BLaER1 (cell line): ENCODE measurements around the gene TAS2R41.

Experiments
- H3K27ac ChIP-seq: shearing (Covaris generic); formaldehyde crosslinking; 2 replicates; pipeline ENCODE4 v1.8.1; 2022
- H3K27me3 ChIP-seq: shearing (Covaris generic); formaldehyde crosslinking; 2 replicates; pipeline ENCODE4 v1.8.1; 2022
- H3K36me3 ChIP-seq: shearing (Covaris generic); formaldehyde crosslinking; 2 replicates; pipeline ENCODE4 v1.8.1; 2022
- H3K4me1 ChIP-seq: shearing (Covaris generic); formaldehyde crosslinking; 2 replicates; pipeline ENCODE4 v1.8.1; 2022
- H3K4me2 ChIP-seq: shearing (Covaris generic); formaldehyde crosslinking; 2 replicates; pipeline ENCODE4 v1.8.1; 2022
- H3K4me3 ChIP-seq: shearing (Covaris generic); formaldehyde crosslinking; 2 replicates; pipeline ENCODE4 v1.8.1; 2022
- H3K9ac ChIP-seq: shearing (Covaris generic); formaldehyde crosslinking; 2 replicates; pipeline ENCODE4 v1.8.1; 2022
- H3K9me3 ChIP-seq: shearing (Covaris generic); formaldehyde crosslinking; 2 replicates; pipeline ENCODE4 v1.8.1; 2022
- H4K20me1 ChIP-seq: shearing (Covaris generic); formaldehyde crosslinking; 2 replicates; pipeline ENCODE4 v1.8.1; 2022
- Cebpa-rat ChIP-seq: shearing (Covaris generic); IDR thresholded peaks from 2 replicates; pipeline ENCODE4 v1.8.1; 2022

The TAS2R41 gene

GRCh38 chr7:143504215-143504936 is 26.7 kb downstream of the TAS2R41 start:
- H3K4me1 ChIP-seq: peaks cover 7% of the 10 kb centered on the region
- no peak for TF ChIP-seq Cebpa-rat
- no peaks in the 10 kb centered on the region for H3K36me3 ChIP-seq
- no peak overlapping the region for H3K4me3 ChIP-seq
- no peaks in the 10 kb centered on the region for H4K20me1 ChIP-seq
- H3K27me3 ChIP-seq: no peaks in the 10 kb centered on the region
- no peaks in the 10 kb centered on the region for H3K9me3 ChIP-seq
- H3K27ac ChIP-seq: no peak overlapping the region
- H3K9ac ChIP-seq: no peak overlapping the region
- H3K4me2 ChIP-seq: no peak overlapping the region

GRCh38 chr7:143504937-143505297 is 27.2 kb downstream of the TAS2R41 start:
- Histone ChIP-seq H3K4me1 (peaks cover 7% of the 10 kb centered on the region), H3K36me3 (no peaks in the 10 kb centered on the region), H3K27me3 (no peaks in the 10 kb centered on the region), H3K27ac (no peak overlapping the region), H3K9me3 (no peaks in the 10 kb centered on the region), H3K4me2 (no peak overlapping the region), H3K4me3 (no peak overlapping the region), H4K20me1 (no peaks in the 10 kb centered on the region), H3K9ac (no peak overlapping the region)
- no peak for TF ChIP-seq Cebpa-rat

- H3K27ac ChIP-seq: no peak overlapping the region
- no peaks in the 10 kb centered on the region for H3K36me3 ChIP-seq
- H3K9me3 ChIP-seq: peaks cover 3% of the 10 kb centered on the region
- no peak overlapping the region for H3K9ac ChIP-seq
- TF ChIP-seq Cebpa-rat: no peak
- H3K4me3 ChIP-seq: no peak overlapping the region
- H3K4me1 ChIP-seq: peaks cover 7% of the 10 kb centered on the region
- no peaks in the 10 kb centered on the region for H4K20me1 ChIP-seq
- no peak overlapping the region for H3K4me2 ChIP-seq
- no peaks in the 10 kb centered on the region for H3K27me3 ChIP-seq
These were observed 28.2 kb downstream of the TAS2R41 start for GRCh38 chr7:143505838-143506237.

GRCh38 chr7:143507094-143507518 is 29.4 kb downstream of the TAS2R41 start:
- Histone ChIP-seq H3K27me3 (no peaks in the 10 kb centered on the region), H3K36me3 (no peaks in the 10 kb centered on the region), H3K9ac (no peak overlapping the region), H3K27ac (no peak overlapping the region), H3K4me2 (no peak overlapping the region), H3K4me1 (peaks cover 7% of the 10 kb centered on the region), H3K4me3 (no peak overlapping the region), H3K9me3 (peaks cover 13% of the 10 kb centered on the region), H4K20me1 (no peaks in the 10 kb centered on the region)
- no peak for TF ChIP-seq Cebpa-rat

DNA sequence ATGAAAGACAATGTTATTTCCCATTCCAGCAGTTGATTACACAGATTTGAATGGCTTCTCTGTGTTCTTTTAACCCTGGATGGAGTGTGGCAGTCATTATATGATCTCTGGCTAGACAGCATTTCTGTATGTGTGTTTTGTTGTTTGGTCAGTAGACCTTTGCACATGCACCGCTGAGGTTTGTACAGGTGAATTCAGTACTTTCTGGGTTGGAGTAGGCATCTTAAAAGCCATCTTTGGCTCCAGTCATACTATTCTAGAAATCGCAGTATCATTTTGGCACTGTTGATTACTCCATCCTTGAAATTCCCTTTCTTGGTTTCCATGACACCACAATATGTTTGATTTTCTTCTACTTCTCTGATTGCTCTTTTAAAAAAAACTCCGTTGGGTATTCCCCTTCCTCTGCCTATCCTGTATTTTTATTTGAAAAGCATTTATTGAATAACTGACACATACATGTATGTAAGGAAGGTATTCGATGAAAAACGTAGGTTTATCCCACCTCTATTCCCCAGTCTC is 29.9 kb downstream of the TAS2R41 start:
- no peak overlapping the region for H3K4me3 ChIP-seq
- no peak overlapping the region for H3K4me2 ChIP-seq
- H3K9ac ChIP-seq: no peak overlapping the region
- no peak overlapping the region for H3K27ac ChIP-seq
- no peaks in the 10 kb centered on the region for H3K27me3 ChIP-seq
- peaks cover 7% of the 10 kb centered on the region for H3K4me1 ChIP-seq
- no peak for TF ChIP-seq Cebpa-rat
- peaks cover 13% of the 10 kb centered on the region for H3K9me3 ChIP-seq
- H4K20me1 ChIP-seq: no peaks in the 10 kb centered on the region
- no peaks in the 10 kb centered on the region for H3K36me3 ChIP-seq

- Histone ChIP-seq H3K4me2 (no peak overlapping the region), H3K36me3 (no peaks in the 10 kb centered on the region), H3K27ac (no peak overlapping the region), H3K9me3 (peaks cover 13% of the 10 kb centered on the region), H3K4me3 (no peak overlapping the region), H3K27me3 (no peaks in the 10 kb centered on the region), H3K4me1 (no peaks in the 10 kb centered on the region), H3K9ac (no peak overlapping the region), H4K20me1 (no peaks in the 10 kb centered on the region)
- TF ChIP-seq Cebpa-rat: no peak
These were observed 33.4 kb downstream of the TAS2R41 start for GRCh38 chr7:143510854-143511592.

DNA sequence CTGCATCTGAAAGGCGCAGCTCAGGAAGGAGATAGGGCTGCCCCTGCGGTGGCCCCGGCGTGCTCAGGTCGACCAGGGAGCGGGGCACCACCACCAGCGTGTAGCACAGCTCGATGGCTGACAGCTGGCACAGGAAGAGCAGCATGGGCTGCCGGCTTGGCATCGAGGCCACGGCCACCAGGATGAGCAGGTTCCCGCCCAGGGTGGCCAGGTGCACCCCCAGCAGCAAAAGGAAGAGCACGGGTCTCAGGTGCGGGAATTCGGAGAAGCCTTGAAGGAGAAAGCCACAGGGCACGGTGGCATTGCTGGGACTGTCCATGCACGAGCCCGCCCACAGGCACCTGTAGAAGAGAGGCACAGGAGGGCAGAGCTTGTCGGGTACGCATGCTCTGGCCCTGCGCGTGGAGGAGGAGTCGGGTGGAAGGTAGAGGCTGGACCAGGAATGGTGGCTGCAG is 33.9 kb downstream of the TAS2R41 start:
- Histone ChIP-seq H3K4me1 (no peaks in the 10 kb centered on the region), H4K20me1 (no peaks in the 10 kb centered on the region), H3K27me3 (no peaks in the 10 kb centered on the region), H3K36me3 (no peaks in the 10 kb centered on the region), H3K4me3 (no peak overlapping the region), H3K27ac (no peak overlapping the region), H3K9me3 (peaks cover 13% of the 10 kb centered on the region), H3K9ac (no peak overlapping the region), H3K4me2 (no peak overlapping the region)
- no peak for TF ChIP-seq Cebpa-rat

GRCh38 chr7:143512488-143513340 is 35.0 kb downstream of the TAS2R41 start:
- Histone ChIP-seq H3K27ac (no peak overlapping the region), H3K4me3 (no peak overlapping the region), H3K9me3 (peaks cover 13% of the 10 kb centered on the region), H3K9ac (no peak overlapping the region), H3K36me3 (no peaks in the 10 kb centered on the region), H4K20me1 (no peaks in the 10 kb centered on the region), H3K27me3 (no peaks in the 10 kb centered on the region), H3K4me2 (no peak overlapping the region), H3K4me1 (no peaks in the 10 kb centered on the region)
- no peak for TF ChIP-seq Cebpa-rat

- Histone ChIP-seq H3K9ac (no peak overlapping the region), H3K4me1 (no peaks in the 10 kb centered on the region), H3K36me3 (no peaks in the 10 kb centered on the region), H3K27me3 (no peaks in the 10 kb centered on the region), H3K9me3 (peaks cover 13% of the 10 kb centered on the region), H3K27ac (no peak overlapping the region), H3K4me2 (no peak overlapping the region), H4K20me1 (no peaks in the 10 kb centered on the region), H3K4me3 (no peak overlapping the region)
- no peak for TF ChIP-seq Cebpa-rat
These were observed 36.8 kb downstream of the TAS2R41 start for GRCh38 chr7:143514487-143514886.
